HCT116 (cell line): Measurements from ENCODE around the gene GALNT17.

ENCODE experiments used
- EGR1 ChIP-seq: IDR thresholded peaks from 2 replicates; pipeline ENCODE4 v1.6.1; 2012; ENCODE audit warnings: low read depth
- EZH2 ChIP-seq: fragments of 200-600 bp; sonication (generic); IDR thresholded peaks from 2 replicates; pipeline ENCODE4 v1.6.1; 2017; ENCODE audit warnings: antibody characterized with exemption, mixed run types
- JUND ChIP-seq: IDR thresholded peaks from 2 replicates; pipeline ENCODE4 v1.6.1; 2012
- POLR2A ChIP-seq: IDR thresholded peaks from 2 replicates; pipeline ENCODE4 v1.7.0; 2011; ENCODE audit warnings: borderline replicate concordance; ENCODE audit not compliant: insufficient read depth, insufficient read length; ENCODE audit errors: extremely low read depth
- POLR2AphosphoS5 ChIP-seq: IDR thresholded peaks from 2 replicates; pipeline ENCODE4 v1.6.1; 2011; ENCODE audit warnings: mild to moderate bottlenecking, low read depth, low read length, moderate library complexity
- TCF7L2 ChIP-seq: IDR thresholded peaks from 2 replicates; pipeline ENCODE4 v1.7.0; 2011; ENCODE audit warnings: borderline replicate concordance, inconsistent platforms; ENCODE audit not compliant: insufficient read depth, insufficient read length; ENCODE audit errors: extremely low read depth
- YY1 ChIP-seq: IDR thresholded peaks from 2 replicates; pipeline ENCODE4 v1.6.1; 2011; ENCODE audit warnings: low read length, low read depth, moderate library complexity, mild to moderate bottlenecking; ENCODE audit not compliant: insufficient replicate concordance; ENCODE audit errors: extremely low read depth
- TF ChIP-seq, protein P1 (sequence below), 3 experiments: fragments of 200-600 bp in 1 of 3; sonication (generic) in 1 of 3; IDR thresholded peaks in 2 of 3; conservative IDR thresholded peaks in 1 of 3; 2 replicates each; pipeline ENCODE4 v1.5.1; 2012 to 2017; ENCODE audit warnings: low read depth in 2 of 3, low read length in 2 of 3, antibody characterized with exemption in 1 of 3, borderline replicate concordance in 1 of 3, control low read depth in 1 of 3, mild to moderate bottlenecking in 1 of 3, mixed read lengths in 1 of 3, mixed run types in 1 of 3, moderate library complexity in 1 of 3; ENCODE audit not compliant: insufficient read depth in 1 of 3
- TF ChIP-seq, protein P2 (sequence below): IDR thresholded peaks from 2 replicates; pipeline ENCODE4 v1.6.1; 2012
- TF ChIP-seq, protein P3 (sequence below): IDR thresholded peaks from 2 replicates; pipeline ENCODE4 v1.6.1; 2012; ENCODE audit warnings: low read depth

DNA sequence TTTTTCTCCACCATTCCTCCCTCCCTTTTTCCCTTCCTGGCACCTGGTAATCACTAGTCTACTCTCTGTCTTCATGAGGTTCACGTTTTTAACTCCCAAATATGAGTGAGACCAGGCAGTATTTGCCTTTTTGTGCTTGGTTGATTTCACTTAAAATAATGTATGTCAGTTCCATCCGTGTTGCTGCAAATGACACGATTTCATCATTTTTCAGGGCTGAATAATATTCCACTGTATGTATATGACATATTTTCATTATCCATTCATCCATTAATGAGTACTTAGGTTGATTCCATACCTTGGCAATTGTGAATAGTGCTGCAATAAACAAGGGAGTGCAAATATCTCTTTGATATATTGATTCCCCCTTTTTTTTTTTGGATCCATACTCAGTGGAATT is 25.8 kb downstream of the GALNT17 start:
- TF ChIP-seq, protein P1, sequence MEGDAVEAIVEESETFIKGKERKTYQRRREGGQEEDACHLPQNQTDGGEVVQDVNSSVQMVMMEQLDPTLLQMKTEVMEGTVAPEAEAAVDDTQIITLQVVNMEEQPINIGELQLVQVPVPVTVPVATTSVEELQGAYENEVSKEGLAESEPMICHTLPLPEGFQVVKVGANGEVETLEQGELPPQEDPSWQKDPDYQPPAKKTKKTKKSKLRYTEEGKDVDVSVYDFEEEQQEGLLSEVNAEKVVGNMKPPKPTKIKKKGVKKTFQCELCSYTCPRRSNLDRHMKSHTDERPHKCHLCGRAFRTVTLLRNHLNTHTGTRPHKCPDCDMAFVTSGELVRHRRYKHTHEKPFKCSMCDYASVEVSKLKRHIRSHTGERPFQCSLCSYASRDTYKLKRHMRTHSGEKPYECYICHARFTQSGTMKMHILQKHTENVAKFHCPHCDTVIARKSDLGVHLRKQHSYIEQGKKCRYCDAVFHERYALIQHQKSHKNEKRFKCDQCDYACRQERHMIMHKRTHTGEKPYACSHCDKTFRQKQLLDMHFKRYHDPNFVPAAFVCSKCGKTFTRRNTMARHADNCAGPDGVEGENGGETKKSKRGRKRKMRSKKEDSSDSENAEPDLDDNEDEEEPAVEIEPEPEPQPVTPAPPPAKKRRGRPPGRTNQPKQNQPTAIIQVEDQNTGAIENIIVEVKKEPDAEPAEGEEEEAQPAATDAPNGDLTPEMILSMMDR (IDR thresholded peaks at IDR 0.05 in 2 of 3, conservative IDR thresholded peaks at IDR 0.05 in 1 of 3; ENCODE audit: borderline replicate concordance in 1 of 3, insufficient read depth in 1 of 3, low read depth in 2 of 3, low read length in 2 of 3) = no peak
- no peak for TF ChIP-seq EZH2
- TF ChIP-seq YY1 = no peak
- TF ChIP-seq, protein P2, sequence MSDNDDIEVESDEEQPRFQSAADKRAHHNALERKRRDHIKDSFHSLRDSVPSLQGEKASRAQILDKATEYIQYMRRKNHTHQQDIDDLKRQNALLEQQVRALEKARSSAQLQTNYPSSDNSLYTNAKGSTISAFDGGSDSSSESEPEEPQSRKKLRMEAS = no peak
- no peak for TF ChIP-seq POLR2A
- no peak for TF ChIP-seq TCF7L2
- TF ChIP-seq, protein P3, sequence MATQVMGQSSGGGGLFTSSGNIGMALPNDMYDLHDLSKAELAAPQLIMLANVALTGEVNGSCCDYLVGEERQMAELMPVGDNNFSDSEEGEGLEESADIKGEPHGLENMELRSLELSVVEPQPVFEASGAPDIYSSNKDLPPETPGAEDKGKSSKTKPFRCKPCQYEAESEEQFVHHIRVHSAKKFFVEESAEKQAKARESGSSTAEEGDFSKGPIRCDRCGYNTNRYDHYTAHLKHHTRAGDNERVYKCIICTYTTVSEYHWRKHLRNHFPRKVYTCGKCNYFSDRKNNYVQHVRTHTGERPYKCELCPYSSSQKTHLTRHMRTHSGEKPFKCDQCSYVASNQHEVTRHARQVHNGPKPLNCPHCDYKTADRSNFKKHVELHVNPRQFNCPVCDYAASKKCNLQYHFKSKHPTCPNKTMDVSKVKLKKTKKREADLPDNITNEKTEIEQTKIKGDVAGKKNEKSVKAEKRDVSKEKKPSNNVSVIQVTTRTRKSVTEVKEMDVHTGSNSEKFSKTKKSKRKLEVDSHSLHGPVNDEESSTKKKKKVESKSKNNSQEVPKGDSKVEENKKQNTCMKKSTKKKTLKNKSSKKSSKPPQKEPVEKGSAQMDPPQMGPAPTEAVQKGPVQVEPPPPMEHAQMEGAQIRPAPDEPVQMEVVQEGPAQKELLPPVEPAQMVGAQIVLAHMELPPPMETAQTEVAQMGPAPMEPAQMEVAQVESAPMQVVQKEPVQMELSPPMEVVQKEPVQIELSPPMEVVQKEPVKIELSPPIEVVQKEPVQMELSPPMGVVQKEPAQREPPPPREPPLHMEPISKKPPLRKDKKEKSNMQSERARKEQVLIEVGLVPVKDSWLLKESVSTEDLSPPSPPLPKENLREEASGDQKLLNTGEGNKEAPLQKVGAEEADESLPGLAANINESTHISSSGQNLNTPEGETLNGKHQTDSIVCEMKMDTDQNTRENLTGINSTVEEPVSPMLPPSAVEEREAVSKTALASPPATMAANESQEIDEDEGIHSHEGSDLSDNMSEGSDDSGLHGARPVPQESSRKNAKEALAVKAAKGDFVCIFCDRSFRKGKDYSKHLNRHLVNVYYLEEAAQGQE = no peak
- TF ChIP-seq POLR2AphosphoS5 = no peak
- no peak for TF ChIP-seq EGR1
- TF ChIP-seq JUND = no peak
